Raji (cell line): ENCODE measurements around the gene THSD4.

Experiments used
- POLR2A ChIP-seq: IDR thresholded peaks from 2 replicates; pipeline ENCODE4 v1.6.1; 2011; ENCODE audit warnings: low read depth, low read length, control low read depth; ENCODE audit not compliant: insufficient read depth

Gene THSD4

DNA sequence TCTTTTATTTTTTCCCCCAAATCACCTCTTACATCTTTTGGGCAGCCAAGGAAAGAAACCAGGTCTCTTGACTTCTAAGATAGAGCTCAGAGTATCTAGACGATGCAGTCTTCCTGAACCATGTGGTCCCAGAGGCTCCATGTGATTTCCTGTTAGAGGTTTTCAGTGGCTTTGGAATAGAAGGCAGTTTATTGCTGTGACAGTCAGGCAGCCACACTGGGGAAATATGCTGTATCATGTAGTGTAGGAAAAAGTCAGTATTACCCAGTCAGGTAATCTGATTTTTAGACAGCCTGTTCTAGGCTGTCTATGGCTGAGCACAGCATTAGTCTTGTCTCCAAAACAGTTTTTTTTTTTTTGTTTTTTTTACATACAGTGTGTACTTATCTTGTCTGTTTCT lies 294.3 kb downstream of the THSD4 start:
- no peak for TF ChIP-seq POLR2A

DNA sequence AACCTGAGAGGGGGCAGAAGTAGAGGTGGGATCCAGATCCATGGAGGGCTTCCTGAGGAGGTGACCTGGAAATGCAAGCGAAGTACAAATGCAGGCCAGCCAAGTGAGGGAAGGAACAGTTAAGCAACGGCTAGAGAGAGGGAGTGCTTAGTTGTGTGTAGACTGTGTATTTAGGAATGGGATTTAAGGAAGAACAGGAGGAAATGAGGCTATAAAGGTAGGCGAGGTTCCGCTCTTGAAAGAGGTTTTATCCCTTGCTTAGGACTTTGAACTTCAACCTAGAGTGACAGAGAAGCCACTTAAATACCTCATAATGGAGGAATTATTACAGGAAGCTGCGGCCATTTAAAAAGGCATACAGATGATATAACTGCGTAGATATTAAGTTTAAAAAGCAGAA lies 295.1 kb downstream of the THSD4 start:
- no peak for TF ChIP-seq POLR2A

DNA sequence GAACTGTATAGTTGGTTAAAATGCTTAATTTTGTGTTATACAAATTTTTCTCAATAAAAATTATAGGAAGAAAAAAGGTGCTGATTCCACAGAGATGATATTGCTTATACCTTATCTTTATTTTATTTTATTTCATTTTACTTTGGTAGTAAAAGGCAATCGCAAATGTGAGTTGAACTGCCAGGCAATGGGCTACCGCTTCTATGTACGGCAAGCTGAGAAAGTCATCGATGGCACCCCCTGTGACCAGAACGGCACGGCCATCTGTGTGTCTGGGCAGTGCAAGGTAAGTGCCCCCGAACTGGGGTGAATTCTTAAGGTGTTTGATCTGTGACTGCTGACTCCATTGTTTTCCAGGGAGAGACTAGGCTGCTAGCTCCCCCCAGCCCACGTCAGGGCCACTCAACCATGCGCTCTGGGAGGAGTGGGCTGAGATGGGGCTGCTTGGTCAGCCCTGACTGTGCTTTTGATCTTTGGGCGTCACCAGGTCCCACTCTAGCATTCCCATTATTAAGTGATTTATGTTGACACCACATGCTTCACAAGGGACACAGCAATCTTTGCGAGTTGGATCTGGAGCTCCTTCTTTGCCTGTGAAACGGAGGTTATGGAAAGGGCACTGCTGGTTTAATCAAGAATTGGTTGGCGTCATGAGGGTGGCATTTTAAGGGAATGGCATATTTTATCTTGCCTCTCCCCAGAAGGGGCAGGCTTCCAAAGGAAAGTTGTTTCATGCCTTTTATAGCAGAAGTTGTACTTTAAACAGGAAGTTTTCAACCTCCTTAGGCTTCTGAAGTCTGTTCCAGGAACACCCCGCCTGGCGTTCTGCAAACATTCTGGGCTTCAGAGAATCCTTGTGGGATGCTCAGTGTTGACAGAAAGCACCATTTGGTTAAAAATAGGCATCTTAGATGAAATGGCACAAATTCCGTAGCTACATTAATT lies 296.5 kb downstream of the THSD4 start:
- TF ChIP-seq POLR2A, result no peak

DNA sequence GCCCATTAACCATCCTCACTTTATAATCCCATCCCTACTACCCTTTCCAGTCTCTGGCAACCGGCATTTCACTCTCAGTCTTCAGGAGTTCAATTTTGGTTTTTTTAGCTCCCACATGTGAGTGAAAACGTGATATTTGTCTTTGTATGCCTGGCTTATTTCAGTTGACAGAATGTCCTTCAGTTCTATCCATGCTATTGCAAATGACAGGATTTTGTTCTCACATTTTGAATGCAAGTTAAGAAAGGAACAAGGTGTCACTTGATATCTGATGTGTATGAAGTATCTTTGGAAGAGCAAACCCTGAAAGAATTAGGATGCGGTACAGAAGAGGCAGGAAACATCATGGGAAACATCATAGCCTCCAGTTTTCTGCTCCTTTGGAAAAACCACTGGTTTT lies 298.1 kb downstream of the THSD4 start:
- no peak for TF ChIP-seq POLR2A

DNA sequence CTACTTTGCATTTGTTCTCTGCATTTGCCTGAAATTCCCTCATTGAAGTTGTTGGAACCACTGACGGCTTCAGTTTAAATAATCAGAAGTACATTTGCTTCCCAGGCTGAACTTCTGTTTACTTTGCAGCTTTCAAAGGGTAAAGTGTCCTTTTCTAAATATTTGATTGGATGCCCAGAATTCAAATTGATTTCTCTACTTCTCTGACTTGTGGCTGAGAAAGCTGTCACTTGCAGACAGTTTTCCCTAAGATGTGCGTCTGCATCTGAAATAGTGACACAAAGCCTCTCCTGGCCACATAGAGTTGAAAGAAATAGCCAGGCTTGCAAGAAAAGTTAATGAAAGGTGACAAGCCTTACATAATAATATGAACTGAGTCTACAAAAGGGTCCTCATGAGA lies 299.6 kb downstream of the THSD4 start:
- no peak for TF ChIP-seq POLR2A

DNA sequence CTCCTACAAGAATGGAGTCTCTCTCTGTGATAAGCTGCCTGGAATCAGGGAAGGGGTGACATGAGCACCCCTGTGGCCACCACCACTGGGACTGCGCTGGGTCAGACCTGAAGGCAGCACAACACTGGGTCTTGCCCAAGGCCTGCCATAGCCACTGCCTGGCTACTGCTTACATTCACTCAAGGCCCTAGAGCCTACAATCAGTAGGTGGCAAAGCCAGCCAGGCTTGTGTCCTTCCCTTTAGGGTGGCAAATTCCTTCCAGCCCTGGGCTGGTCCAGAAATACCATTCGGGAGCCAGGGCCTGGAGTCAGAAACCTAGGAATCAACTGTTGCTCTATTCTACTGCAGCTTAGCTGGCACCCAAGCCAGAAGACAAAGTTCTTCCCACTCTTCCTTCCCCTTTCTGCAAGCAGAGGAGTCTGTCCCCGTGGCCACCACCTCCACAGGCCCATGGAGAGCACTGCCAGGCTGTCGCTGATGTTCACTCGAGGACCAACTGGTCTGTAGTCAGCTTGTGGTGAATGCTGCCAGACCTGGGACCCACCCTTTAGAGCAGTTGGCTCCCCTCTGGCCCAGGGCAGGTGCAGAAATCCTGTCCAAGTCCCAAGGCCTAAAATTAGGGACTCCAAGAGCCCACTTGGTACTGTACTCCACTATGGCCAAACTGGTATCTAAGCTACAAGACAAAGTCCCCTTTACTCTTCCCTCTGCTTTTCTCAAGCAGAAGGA lies 307.4 kb downstream of the THSD4 start:
- no peak for TF ChIP-seq POLR2A

DNA sequence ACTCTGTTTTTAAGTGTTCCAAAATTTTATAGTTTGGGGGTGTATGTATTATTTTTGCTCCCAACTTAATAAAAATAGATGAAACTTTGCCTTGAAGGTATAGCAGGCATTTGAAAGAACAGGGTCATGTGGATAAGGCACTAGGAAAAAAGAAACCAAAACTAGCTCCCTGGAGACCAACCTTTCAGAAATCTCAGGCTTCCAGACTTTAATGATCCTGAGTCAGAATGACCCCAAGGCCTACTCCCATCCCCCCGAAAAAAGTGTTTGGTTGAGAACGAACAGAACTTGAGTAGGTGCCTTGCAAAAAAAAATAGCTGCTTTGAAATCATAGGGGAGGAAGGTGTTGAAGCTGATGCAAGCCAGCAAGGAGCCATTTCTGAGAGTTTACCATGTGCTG lies 309.5 kb downstream of the THSD4 start:
- no peak for TF ChIP-seq POLR2A

DNA sequence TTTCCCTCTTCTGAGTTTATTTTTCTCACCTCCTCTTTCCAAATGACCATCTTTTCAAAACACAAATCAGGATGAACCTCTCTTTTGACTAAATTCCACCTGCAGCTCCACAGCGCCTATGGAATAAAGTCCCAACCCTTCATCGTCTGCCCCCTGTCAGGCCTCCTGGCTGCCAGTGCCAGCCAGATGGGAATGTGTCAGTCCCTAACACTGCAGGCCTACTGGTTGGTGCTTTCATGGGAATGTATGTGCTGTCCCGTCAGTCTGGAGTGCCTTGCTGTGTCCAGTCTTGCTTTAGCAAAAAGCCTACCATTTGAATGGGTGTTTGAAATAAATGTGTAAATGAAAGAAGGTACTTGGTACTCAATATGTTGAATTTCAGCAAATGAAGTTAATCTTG lies 310.1 kb downstream of the THSD4 start:
- TF ChIP-seq POLR2A, result no peak

DNA sequence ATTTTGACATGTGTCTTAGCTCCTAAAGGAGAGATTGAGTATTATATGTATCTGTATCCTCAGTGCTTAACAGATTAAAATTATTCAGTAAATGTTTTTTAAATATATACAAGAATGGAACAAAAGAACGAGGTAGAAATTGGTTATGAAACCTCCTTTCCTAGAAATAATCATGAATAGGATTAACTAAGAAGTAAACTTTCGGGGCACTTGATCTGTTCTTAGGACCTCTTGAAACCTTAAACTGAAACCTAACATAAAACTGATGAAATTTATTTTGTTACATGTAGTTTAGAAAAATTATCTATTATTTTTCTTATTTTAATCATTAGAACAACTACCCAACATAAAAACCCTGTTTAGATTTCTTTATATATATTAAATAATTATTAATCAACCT lies 311.5 kb downstream of the THSD4 start:
- no peak for TF ChIP-seq POLR2A

DNA sequence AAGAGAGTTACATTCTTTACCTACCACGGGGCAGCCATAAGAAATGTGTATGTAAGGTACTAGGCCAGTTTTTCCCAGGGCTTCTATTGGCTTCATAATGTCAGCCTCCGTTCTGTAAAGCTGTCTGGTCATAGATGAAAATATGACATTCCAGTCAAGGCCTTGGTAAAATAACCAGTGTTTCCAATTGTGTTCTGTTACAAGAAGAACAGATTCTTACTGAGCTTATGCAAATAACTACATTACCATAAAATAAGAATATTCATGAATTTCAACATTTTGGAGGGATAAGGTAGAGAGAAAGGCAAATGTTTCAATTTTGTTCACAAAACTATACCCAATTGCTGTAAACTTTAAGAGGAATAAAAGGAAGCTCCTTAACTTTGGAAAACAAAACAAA lies 315.5 kb downstream of the THSD4 start:
- TF ChIP-seq POLR2A, result no peak

DNA sequence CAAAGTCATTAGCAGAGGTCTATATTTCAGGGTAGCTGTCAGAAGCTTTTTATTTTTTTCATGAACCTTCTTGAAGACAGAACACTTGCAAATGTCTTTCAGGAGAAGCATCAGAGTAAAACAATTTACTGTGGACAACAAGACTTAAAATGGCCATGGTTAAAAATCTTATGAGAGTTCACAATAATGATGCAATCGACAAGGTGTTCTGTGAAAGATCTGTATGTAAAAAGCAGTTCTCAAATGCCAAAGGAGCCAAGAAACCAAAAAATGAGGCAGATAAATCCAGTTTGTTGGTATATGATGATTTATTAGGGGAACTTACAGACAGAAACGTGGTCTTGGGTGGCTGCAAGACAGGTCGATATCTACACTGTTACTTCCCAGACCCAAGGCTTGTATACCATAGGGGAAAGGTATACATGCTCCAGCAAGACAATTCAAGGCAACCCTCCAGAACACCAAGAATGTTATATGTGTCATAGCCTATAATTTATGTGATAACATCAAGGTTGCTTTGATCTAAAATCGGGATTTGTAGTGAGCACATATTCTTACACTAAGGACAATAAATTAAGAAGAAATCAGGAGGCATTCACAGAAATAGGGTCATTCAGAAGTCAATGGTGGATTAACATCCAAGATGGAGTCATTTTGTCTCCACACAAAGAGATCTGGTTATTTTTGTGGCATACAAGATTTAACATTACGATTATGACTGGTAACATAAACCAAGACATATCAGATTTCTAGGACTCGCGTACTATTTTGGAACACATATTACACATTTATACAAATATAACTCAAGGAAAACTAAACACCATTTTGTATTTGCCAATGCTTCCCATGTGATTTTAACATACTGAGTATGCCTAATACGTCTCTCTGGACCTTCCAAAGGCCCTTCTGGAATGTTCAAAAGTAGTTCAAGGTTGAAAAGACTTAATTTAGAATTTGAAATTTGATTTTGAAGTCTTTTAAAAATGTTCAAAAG lies 316.4 kb downstream of the THSD4 start:
- TF ChIP-seq POLR2A, result no peak

DNA sequence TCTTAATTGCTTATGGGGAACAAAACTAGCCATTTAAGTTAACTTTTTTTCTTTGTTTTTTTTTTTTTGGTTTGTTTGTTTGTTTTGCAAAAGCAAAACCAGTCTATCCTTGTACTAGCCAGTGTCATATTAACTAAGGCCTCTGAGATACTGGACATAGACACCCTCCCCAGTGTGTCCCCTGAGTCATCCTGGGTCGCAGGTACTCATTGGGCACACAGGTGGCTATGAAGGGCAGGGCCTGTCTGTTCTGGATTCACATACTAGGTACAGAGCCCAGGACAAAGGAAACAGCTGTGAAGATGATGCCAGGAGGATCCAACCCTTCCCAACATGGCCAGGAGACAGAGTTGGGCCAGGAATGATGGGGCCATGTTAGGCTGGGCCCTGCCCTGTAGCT lies 318.1 kb downstream of the THSD4 start:
- TF ChIP-seq POLR2A, result no peak

DNA sequence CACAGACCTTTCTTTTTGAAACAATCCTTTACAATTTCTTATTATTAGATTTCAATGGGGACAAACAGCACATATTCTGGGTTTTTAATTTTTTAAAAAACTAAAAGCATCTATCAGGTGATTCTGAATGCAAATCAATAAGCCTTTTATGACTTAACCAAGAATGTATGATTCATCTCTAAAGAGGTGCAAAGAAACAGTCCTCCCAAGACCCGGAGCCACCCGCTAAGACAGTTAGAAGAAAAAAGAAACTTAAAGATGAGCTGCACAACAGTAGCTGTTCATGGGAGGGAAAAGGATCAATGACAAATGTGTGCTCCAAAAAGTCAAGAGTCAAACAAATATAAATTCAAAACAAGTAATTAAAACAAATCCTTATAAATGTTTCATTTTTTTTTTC lies 319.5 kb downstream of the THSD4 start:
- TF ChIP-seq POLR2A, result no peak

DNA sequence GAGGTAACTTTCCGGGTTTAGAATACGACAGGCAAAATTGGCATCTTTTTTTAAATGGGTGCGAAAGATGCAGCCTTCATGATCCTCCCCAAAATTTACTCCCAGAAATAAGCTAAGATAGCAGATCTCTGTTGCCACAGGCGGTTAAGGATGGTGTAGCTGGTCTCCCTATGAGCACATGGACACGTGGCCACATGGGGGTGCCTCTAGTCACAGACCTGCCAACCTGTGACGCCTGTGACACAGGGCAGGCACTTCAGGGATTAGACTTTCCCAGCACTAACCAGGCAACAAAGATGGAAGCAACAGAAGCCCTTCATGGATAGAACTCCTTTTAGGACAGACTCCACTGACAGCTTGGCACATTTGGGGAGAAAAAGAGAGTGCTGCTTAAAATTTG lies 320.3 kb downstream of the THSD4 start:
- no peak for TF ChIP-seq POLR2A

DNA sequence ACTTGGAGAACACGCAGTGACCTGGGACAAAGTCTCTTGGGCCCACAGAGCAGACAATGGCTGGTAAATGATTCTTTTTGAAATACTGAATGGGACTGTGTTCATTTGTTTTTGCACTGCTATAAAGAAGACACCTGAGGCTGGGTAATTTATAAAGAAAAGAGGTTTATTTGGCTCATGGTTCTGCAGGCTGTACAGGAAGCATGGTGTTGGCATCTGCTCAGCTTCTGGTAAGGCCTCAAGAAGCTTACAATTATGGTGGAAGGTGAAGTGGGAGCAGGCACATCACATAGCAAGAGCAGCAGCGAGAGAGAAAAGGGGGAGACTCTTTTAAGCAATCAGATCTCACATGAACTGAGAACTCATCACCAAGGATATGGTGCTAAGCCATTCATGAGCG lies 321.6 kb downstream of the THSD4 start:
- no peak for TF ChIP-seq POLR2A

DNA sequence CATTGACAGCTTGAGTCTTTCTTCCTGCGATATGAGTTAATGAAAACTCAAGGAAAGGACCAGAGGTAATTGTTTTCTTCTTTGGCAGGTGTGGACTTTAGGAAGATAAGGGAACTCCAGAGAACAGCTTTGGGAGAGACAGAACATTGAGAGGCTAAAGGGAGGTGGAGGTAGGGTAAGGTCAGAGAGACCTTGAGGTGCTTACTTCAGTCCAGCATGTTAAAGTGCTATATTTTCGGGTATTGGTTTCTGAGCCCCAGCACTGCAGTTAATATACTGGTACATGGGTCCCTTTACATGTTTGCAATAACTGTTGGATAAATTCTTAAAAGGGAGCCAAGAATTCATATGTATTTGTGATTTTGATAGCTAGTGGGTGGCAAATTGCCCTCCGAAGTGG lies 322.1 kb downstream of the THSD4 start:
- TF ChIP-seq POLR2A, result no peak

DNA sequence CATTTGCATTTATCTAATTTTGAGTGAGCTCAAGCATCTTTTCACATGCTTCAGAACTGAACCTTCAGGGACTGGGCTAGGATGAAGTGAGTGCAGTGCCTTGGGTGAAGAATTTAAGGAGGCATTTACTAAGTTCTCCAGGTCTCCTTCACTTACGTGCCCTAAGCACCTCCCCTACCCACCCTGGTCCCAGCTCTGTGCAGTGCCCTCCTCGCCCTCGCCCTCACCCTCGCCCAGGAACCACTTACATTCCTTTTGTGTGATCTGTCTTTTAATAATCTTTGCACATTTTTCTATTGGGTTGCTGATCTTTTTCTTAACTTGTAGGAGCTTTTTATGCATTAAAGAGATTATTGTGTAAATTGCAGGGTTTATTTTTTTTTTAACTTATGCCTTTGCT lies 322.6 kb downstream of the THSD4 start:
- TF ChIP-seq POLR2A, result no peak
